Activated CD8-positive, alpha-beta memory T cell treated with anti-CD3 and anti-CD28 coated beads for 36 hours (primary cell): ENCODE data around the gene NTM. TPM values are rescaled to one million over a fixed set of nuclear protein-coding genes. Genes with fewer than 3 reads are reported as not detected.

ENCODE experiments used
- CTCF ChIA-PET: fragments of 350-600 bp; sonication (Branson Sonifier 250); formaldehyde crosslinking; loops from one replicate; lab custom pipeline; 2021; ENCODE audit warnings: antibody characterized with exemption; lab: Charles Lee
- POLR2A ChIA-PET: fragments of 350-600 bp; sonication (Branson Sonifier 250); formaldehyde crosslinking; loops from one replicate; lab custom pipeline; 2021; ENCODE audit warnings: antibody characterized with exemption; lab: Charles Lee
- total RNA-seq, 2 experiments: library from RNA; stranded (reverse); gene quantifications; one replicate each; pipeline ENCODE4 v1.2.3, GENCODE V29; 2021

Gene NTM
- total RNA-seq, 2 experiments from 2014 or later, result not detected

DNA sequence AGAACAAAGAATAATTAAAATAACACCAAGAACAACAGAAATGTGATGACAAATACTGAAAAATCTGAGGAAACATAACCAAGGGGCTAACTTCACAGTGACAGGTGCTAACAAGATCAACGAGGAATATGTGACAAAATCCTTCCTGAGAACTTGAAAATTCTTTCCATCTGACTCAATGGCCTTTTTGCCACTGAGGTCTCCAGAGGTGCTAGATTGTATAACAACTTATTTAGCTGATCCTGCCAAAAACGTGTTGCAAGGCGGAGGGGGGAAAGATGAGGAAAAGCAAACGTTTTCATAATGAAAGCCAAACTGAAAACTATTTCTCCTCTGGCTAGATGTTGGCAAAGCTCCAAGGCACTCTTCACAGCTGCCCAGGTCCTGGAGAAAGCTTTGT is 364.5 kb downstream of the NTM start:
- ChIA-PET CTCF (no interaction called here), POLR2A (no interaction called here)

- ChIA-PET CTCF (no interaction called here), POLR2A (no interaction called here)
Measured at GRCh38 chr11:131737357-131737756, 366.9 kb downstream of the NTM start.

- CTCF ChIA-PET, result no interaction called here
- POLR2A ChIA-PET, result no interaction called here
Measured at GRCh38 chr11:131739243-131739882, 368.9 kb downstream of the NTM start.

DNA sequence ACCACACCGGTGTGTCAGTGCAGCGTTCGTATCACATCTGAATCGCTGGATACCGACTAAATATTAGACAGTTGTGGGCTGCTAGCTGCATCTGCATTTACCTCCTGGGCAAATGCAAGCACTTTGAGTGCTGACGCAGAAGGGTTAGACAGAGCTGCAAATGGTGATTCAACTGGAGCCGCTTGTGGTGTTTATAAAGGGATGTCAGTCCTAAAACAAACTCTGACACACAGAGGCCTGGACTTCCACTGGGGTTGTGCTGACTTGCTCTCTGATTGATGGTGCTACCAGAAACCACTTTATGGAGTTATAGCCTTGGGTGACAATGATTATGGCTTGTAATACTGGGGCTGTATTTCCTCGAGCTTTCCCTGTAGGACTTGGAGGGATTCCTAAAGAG is 374.4 kb downstream of the NTM start:
- ChIA-PET CTCF (no interaction called here), POLR2A (no interaction called here)

DNA sequence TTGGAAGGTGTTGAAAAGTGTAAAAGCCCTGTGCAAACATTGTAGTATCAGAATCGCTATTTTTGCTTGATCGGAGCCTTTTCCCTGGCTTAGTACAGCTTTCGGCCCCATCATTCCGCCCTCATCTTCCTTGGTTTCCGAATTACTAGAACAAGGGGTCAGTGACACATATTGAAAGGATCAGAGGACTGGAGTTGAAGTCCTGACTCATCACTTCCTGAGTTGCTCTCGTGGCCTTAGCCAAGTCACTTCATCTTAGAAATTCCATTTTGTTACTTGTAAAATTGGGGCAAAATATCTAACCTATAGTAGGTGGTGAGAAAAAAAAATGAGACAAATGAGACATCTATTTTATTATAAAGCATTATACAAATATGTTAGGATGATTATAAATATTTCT is 375.0 kb downstream of the NTM start:
- CTCF ChIA-PET, result no interaction called here
- POLR2A ChIA-PET, result no interaction called here

DNA sequence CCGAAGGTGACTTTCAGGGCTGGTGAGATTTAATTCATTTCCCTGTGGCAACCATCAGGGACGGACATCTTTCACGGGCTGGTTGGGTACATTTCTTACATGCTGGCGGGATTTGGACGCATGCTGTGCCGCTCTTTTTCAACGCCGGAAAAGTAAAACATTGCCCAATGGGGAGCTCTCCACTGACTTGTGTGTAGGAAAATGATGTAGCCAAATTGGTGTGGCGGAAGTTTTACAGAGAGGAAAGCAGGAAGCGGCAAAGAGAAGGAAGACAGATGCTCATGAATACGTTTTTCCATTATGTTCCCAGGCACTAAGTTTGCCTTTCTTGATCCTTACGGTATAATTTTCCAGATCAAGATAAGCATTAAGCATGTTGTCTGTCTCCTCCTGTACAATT is 375.8 kb downstream of the NTM start:
- CTCF ChIA-PET, result no interaction called here

GRCh38 chr11:131748151-131749050 is 378.0 kb downstream of the NTM start:
- ChIA-PET POLR2A (no interaction called here), CTCF (no interaction called here)

More for the DNA sequence above, 375.8 kb downstream of the NTM start:
- POLR2A ChIA-PET, result no interaction called here

GRCh38 chr11:131749101-131749500 is 378.7 kb downstream of the NTM start:
- ChIA-PET POLR2A (no interaction called here), CTCF (no interaction called here)

DNA sequence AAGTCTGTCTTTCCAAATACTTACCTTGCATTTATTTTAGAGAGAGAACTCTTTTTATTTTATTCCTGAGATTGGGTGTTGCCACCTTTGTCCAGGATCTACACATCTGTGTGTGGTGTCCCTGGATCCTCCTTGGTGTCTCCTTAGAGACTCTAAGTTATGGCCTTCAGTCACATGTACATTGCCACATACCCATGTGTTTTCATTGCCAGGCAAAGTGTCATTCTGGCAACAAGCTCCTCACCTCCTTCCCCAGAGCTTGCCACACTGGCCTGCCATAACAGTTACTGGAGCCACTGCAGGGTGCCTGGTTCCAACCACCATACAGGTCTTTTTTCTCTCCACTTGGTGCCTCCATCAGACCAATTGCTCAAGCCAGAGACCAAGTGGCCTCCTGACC is 379.7 kb downstream of the NTM start:
- CTCF ChIA-PET, result no interaction called here
- POLR2A ChIA-PET, result no interaction called here

DNA sequence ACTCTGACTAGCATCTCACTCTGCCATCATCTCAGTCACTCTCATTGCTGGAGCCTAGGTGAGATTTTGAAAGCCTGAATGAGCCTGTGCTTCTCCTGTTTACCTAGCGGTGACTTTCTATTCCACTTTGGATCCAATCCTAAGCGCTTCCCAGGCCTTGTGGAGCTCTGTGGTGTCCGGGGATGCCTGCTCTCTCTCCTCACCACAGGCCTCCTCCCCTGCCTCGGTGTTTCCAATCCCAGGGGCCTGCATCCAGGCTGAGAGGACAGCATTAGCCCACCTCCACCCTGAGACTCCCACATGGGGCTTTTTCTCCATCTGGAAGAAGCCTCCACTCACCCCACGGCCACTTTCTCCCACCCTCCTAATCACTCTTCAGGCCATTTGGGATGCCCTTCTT is 380.3 kb downstream of the NTM start:
- POLR2A ChIA-PET, result no interaction called here
- CTCF ChIA-PET, result no interaction called here

DNA sequence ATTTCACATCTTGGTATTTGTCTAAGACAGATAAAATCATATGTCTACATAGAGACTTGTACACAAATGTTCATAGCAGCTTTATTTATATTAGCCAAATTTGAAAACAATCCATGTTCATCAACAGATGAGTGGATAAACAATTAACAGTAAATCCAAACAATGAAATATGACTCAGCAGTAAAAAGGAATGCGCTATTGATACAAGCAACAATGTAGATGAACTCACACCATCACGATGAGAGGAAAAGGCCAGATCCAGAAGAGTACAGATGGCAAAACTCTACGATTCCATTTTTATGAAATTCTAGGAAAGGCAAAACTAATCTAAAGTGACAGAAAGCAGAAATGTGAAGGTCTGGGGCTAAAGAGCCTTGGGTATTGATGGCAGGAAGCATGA is 384.3 kb downstream of the NTM start:
- CTCF ChIA-PET, result no interaction called here
- POLR2A ChIA-PET, result no interaction called here

- ChIA-PET POLR2A (no interaction called here), CTCF (no interaction called here)
Measured at GRCh38 chr11:131756479-131757110, 386.2 kb downstream of the NTM start.

DNA sequence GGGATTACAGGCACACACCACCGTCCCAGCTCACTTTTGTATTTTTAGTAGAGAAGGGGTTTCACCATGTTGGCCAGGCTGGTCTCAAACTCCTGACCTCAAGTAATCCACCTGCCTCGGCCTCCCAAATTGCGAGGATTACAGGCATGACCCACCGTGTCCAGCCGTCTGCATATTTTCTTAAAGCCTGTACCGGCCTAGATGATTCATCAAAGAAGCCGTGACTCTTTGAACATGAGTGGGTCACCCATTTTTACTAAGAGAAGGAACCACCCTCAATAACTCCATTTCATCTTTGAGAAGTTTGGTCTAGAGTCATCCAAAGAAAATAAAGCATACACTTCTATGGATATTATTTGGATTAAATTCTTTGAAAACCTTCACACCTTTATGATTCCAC is 388.3 kb downstream of the NTM start:
- POLR2A ChIA-PET, result interaction anchor here (0.6 kb wide), 1 partner anchor 12 kb away, joined by 4 read pairs; no protein-coding TSS in a partner anchor
- CTCF ChIA-PET, result no interaction called here

DNA sequence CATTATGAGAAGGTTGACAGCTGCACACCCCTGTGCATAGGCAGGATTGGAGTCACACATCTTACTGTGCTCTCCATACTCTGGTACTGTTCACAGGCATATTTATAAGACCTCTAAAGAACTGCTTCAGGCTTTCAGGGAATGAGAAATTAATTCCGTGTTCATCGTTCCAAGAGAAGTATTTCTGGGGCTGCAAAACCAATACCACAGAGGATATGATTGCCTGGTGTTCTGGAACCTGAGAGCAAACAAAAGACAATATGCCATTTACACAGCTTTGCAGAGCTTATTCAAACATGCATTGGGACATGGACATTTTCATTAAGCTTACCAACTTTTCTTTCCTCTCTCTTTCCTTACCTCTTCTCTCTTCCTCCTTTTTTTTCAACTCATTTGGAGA is 388.7 kb downstream of the NTM start:
- CTCF ChIA-PET, result no interaction called here
- POLR2A ChIA-PET, result no interaction called here

- POLR2A ChIA-PET, result no interaction called here
- CTCF ChIA-PET, result no interaction called here
Measured at GRCh38 chr11:131760091-131761061, 390.0 kb downstream of the NTM start.

GRCh38 chr11:131762346-131763110 is 392.1 kb downstream of the NTM start:
- POLR2A ChIA-PET, result no interaction called here
- CTCF ChIA-PET, result no interaction called here

DNA sequence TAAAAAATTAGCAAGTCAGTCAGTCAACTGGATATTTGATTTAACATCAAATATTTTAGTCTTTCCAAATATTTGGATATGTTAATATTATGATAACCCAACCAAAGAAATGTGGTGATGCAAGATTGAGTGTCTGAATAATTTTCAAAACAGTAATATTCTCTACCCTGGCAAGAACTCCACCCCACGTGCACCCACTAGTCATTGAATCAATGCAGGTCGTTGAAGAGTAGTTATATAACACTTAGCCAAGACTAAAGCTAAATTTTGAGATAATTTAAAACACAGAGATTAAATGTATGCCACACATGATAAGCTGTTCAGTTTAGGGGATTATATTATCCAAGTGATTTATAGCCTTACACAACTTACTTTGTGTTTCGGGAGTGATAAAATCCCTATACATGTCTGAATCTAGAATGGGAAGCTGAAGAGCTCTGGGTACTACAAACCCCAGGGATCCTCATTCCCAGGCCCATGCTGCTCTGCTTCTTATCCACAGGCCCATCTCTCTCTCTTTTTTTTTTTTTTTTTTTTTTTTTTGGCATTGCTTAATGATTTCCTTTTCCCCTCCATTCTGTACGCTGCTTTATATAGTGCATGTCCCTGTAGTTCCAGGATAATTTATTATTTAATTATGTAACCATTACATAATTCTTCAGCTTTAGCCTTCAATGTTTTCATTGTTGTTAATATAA is 392.9 kb downstream of the NTM start:
- ChIA-PET CTCF (no interaction called here), POLR2A (interaction anchor here (0.7 kb wide), 1 partner anchor 292 kb away, joined by 14 read pairs; no protein-coding TSS in a partner anchor)

GRCh38 chr11:131764126-131764525 is 393.7 kb downstream of the NTM start:
- CTCF ChIA-PET, result no interaction called here
- POLR2A ChIA-PET, result no interaction called here
